Gastrocnemius medialis (tissue), 4 donors: ENCODE measurements around the gene SOX15.

Experiments used
- CTCF ChIP-seq, 5 experiments: fragments of 450-650 bp in 3 of 5; fragments of 200-600 bp in 2 of 5; sonication (generic) in 2 of 5; IDR thresholded peaks in 4 of 5; conservative IDR thresholded peaks in 1 of 5; 1 replicate in 4 of 5; 2 replicates in 1 of 5; pipeline ENCODE4 v1.5.1; 2016 to 2019; ENCODE audit warnings: antibody characterized with exemption in 5 of 5, mild to moderate bottlenecking in 3 of 5, moderate library complexity in 3 of 5
- POLR2A ChIP-seq, 2 donors: fragments of 450-650 bp; IDR thresholded peaks; one replicate each; pipeline ENCODE4 v1.6.1; 2017; ENCODE audit warnings: antibody characterized with exemption in 2 of 2, mild to moderate bottlenecking in 2 of 2, moderate library complexity in 2 of 2

- TF ChIP-seq CTCF (IDR thresholded peaks at IDR 0.05 in 4 of 5, conservative IDR thresholded peaks at IDR 0.05 in 1 of 5) (no peak), POLR2A (IDR thresholded peaks at IDR 0.05) (no peak)
These were observed 16.4 kb upstream of the SOX15 start for GRCh38 chr17:7606280-7606679.
